K562 (cell line): ENCODE measurements around the gene PACS2. TPM values are rescaled to one million over a fixed set of nuclear protein-coding genes. Genes with fewer than 3 reads are reported as not detected.

Experiments used
- ATAC-seq: fragments of 200-7000 bp; cut with Tn5 transposase; 3 replicates; pipeline ENCODE4 v1.9.1; 2020; ENCODE audit warnings: moderate library complexity
- BruUV-seq: library from RNA; stranded (reverse); fragments of 400-500 nt; replicated peaks from 2 replicates; lab custom pipeline; 2021; lab: Mats Ljungman, UMichigan
- CTCF ChIA-PET: fragments of 300-600 bp; formaldehyde crosslinking; extraction: SDS; loops from one replicate; lab custom pipeline; 2021; ENCODE audit warnings: low intra/inter-chr PET ratio; lab: Yijun Ruan, JAX
- POLR2A ChIA-PET: fragments of 300-600, 350-650 bp; sonication (Branson Sonifier 250); formaldehyde crosslinking; extraction: SDS; loops from one replicate; lab custom pipeline; 2021; ENCODE audit warnings: antibody characterized with exemption, inconsistent platforms; lab: Yijun Ruan, JAX
- DNase-seq, 4 experiments: peaks; one replicate each; pipeline versions ENCODE4 v3.0.0 to v3.0.0-alpha.2; 2011 to 2018; ENCODE audit warnings: low spot score in 3 of 4, mixed read lengths in 3 of 4; ENCODE audit errors: extremely low read depth in 1 of 4
- FAIRE-seq: peaks from 2 replicates; lab custom pipeline; 2011; peaks lifted over from hg19 to GRCh38; lab: Jason Lieb, UNC
- H2AFZ ChIP-seq: 2 replicates; pipeline ENCODE4 v1.6.0; 2011; ENCODE audit warnings: low read depth, low read length, control low read depth, inconsistent platforms
- H3K27ac ChIP-seq: fragments of 200-600 bp; 3 replicates; pipeline ENCODE4 v1.8.0; 2011; ENCODE audit warnings: low read depth, mild to moderate bottlenecking, control low read depth, inconsistent platforms, low read length, moderate library complexity, mixed read lengths; ENCODE audit errors: extremely low read depth
- H3K27me3 ChIP-seq, 2 experiments: fragments of 300-600 bp in 1 of 2; 2 replicates in 1 of 2; 3 replicates in 1 of 2; pipeline versions ENCODE4 v1.6.0 to v1.8.0; 2011; ENCODE audit warnings: inconsistent platforms in 2 of 2, low read length in 2 of 2, mild to moderate bottlenecking in 1 of 2, mixed read lengths in 1 of 2, moderate library complexity in 1 of 2; ENCODE audit not compliant: control insufficient read depth in 2 of 2, insufficient read depth in 2 of 2
- H3K36me3 ChIP-seq: fragments of 300-600 bp; 3 replicates; pipeline ENCODE4 v1.8.0; 2011; ENCODE audit warnings: mild to moderate bottlenecking, low read length, inconsistent platforms; ENCODE audit not compliant: control insufficient read depth, insufficient read depth
- H3K4me1 ChIP-seq, 2 experiments: fragments of 200-600 bp in 1 of 2; replicated peaks in 1 of 2; 2 replicates in 1 of 2; 3 replicates in 1 of 2; pipeline versions ENCODE4 v1.5.1 to v1.8.0; 2011; ENCODE audit warnings: inconsistent platforms in 2 of 2, low read length in 2 of 2, mild to moderate bottlenecking in 1 of 2, mixed read lengths in 1 of 2, moderate library complexity in 1 of 2; ENCODE audit not compliant: control insufficient read depth in 2 of 2, insufficient read depth in 2 of 2
- H3K4me2 ChIP-seq: 2 replicates; pipeline ENCODE4 v1.6.1; 2011; ENCODE audit warnings: low read length, control low read depth, inconsistent platforms, mixed read lengths; ENCODE audit not compliant: insufficient read depth
- H3K4me3 ChIP-seq: fragments of 200-600 bp; sonication (generic), shearing (Covaris generic); 2 replicates; pipeline ENCODE4 v1.5.1; 2016; ENCODE audit warnings: control low read depth, inconsistent platforms
- H3K79me2 ChIP-seq: fragments of 200-600 bp; 3 replicates; pipeline ENCODE4 v1.8.0; 2011; ENCODE audit warnings: low read length, inconsistent platforms; ENCODE audit not compliant: control insufficient read depth, insufficient read depth
- H3K9ac ChIP-seq, 2 experiments: 2 replicates each; pipeline versions ENCODE4 v1.6.0 to v1.6.1; 2011; ENCODE audit warnings: low read depth in 2 of 2, low read length in 2 of 2, control low read depth in 1 of 2, inconsistent platforms in 1 of 2, mild to moderate bottlenecking in 1 of 2, mixed read lengths in 1 of 2; ENCODE audit not compliant: insufficient read depth in 1 of 2
- H3K9me1 ChIP-seq: one replicate; pipeline ENCODE4 v1.6.0; 2011; ENCODE audit warnings: inconsistent platforms, mild to moderate bottlenecking, low read length, moderate library complexity; ENCODE audit not compliant: control insufficient read depth, insufficient read depth
- H3K9me3 ChIP-seq: replicated peaks from 2 replicates; pipeline ENCODE4 v1.5.1; 2011; ENCODE audit warnings: low read depth, low read length, inconsistent platforms; ENCODE audit not compliant: control insufficient read depth, insufficient read depth
- H4K20me1 ChIP-seq: replicated peaks from 2 replicates; pipeline ENCODE4 v1.6.1; 2011; ENCODE audit warnings: low read length, inconsistent platforms, mixed read lengths; ENCODE audit not compliant: control insufficient read depth, insufficient read depth
- CREBBP ChIP-seq: IDR thresholded peaks from one replicate; pipeline ENCODE4 v1.6.1; 2012; ENCODE audit warnings: low read depth, mild to moderate bottlenecking, control low read depth, inconsistent platforms, low read length
- ETV1 ChIP-seq: fragments of 450-650 bp; conservative IDR thresholded peaks from 2 replicates; pipeline ENCODE4 v1.6.1; 2016; ENCODE audit warnings: missing genetic modification characterization, control low read depth, low read depth, missing compliant biosample characterization
- POLR2G ChIP-seq: fragments of 200-400 bp; formaldehyde crosslinking; IDR thresholded peaks from 2 replicates; pipeline ENCODE4 v1.6.1; 2017; ENCODE audit warnings: low read depth, mild to moderate bottlenecking, antibody characterized with exemption, low read length, moderate library complexity
- PREB ChIP-seq: sonication (generic); formaldehyde crosslinking; IDR thresholded peaks from 2 replicates; pipeline ENCODE4 v1.8.1; 2023; ENCODE audit warnings: mild to moderate bottlenecking, missing genetic modification reagents
- RCOR1 ChIP-seq, 2 experiments: IDR thresholded peaks; 2 replicates each; pipeline ENCODE4 v1.6.1; 2012; ENCODE audit warnings: low read depth in 2 of 2, low read length in 2 of 2, borderline replicate concordance in 1 of 2, improper control_type of control experiment in 1 of 2
- SETDB1 ChIP-seq: IDR thresholded peaks from one replicate; pipeline ENCODE4 v1.6.1; 2012; ENCODE audit warnings: low read length, control low read depth, inconsistent platforms
- SMARCE1 ChIP-seq: fragments of 450-650 bp; IDR thresholded peaks from 2 replicates; pipeline ENCODE4 v1.7.1; 2016; ENCODE audit warnings: mild to moderate bottlenecking
- STAT6 ChIP-seq: sonication (generic); formaldehyde crosslinking; IDR thresholded peaks from 2 replicates; pipeline ENCODE4 v1.8.1; 2023; ENCODE audit warnings: mild to moderate bottlenecking, missing genetic modification reagents
- TAF1 ChIP-seq: IDR thresholded peaks from 2 replicates; pipeline ENCODE4 v1.6.1; 2011; ENCODE audit warnings: mild to moderate bottlenecking, low read length, moderate library complexity; ENCODE audit not compliant: insufficient read depth, control insufficient read depth, severe bottlenecking; ENCODE audit errors: extremely low read depth
- ZNF57 ChIP-seq: fragments of 450-650 bp; formaldehyde crosslinking; IDR thresholded peaks from 2 replicates; pipeline ENCODE4 v1.4.0; 2020; ENCODE audit warnings: mild to moderate bottlenecking, moderate library complexity
- ZNF644 ChIP-seq: fragments of 200-800 bp; sonication (Bioruptor generic); IDR thresholded peaks from 2 replicates; pipeline ENCODE4 v1.6.1; 2016; ENCODE audit warnings: low read depth, missing genetic modification characterization, missing compliant biosample characterization
- WGBS: fragments of 100-300 bp; shearing (Covaris generic); methylation state at CpG from one replicate; pipeline ENCODE4 v1.1.6; 2016; ENCODE audit warnings: low coverage, mixed read lengths; ENCODE audit not compliant: insufficient coverage; ENCODE audit errors: missing lambda C conversion rate; 5-methylcytosine and 5-hydroxymethylcytosine counted together
- in situ Hi-C: fragments of 300-500 bp; cut with MboI; formaldehyde crosslinking; loops from 4 replicates; pipeline ENCODE4 v1.15.0; 2018; ENCODE audit warnings: inconsistent platforms, mixed read lengths
- intact Hi-C: fragments of 100-400 bp; cut with micrococcal nuclease; formaldehyde crosslinking; loops from 2 replicates; pipeline ENCODE4 v1.14.2; 2022
- polyA plus RNA-seq, 8 experiments: library from polyadenylated mRNA; depleted of rRNA in 4 of 8; stranded (reverse) in 5 of 8; unstranded in 3 of 8; fragments of >200 nt; fragmentation: Nextera tagmentation in 2 of 8; fragmentation: Illumina TruSeq in 1 of 8; extraction: Ambion mirVana in 2 of 8; extraction: Trizol in 1 of 8; gene quantifications; 2 replicates each; pipeline versions ENCODE4 v1.2.1 to v1.2.3, GENCODE V29; 2011 to 2014; ENCODE audit warnings: inconsistent platforms in 1 of 8, missing spikeins in 1 of 8
- total RNA-seq, 7 experiments: library from RNA; depleted of rRNA in 6 of 7; stranded (reverse); fragments of >200 nt in 6 of 7; fragmentation: Illumina TruSeq in 2 of 7; extraction: Trizol in 2 of 7; gene quantifications; 2 replicates each; pipeline versions ENCODE4 v1.2.1 to v1.2.3, GENCODE V29; 2011 to 2021; ENCODE audit warnings: low replicate concordance in 1 of 7

The PACS2 gene
- total and polyA plus RNA-seq, 9 of the 15 experiments (the other 6 are each of a cell fraction or from before 2014, with no cell fraction given), result 0.11 to 20.8 (median 9.9) TPM

- Histone ChIP-seq H3K4me3 (no peak overlapping the region), H3K79me2 (peaks cover 87% of the 10 kb centered on the region), H3K36me3 (peaks cover 66% of the 10 kb centered on the region), H2AFZ (no peak overlapping the region), H3K27ac (no peak overlapping the region), H3K9ac (no peak overlapping the region), H4K20me1 (no peaks in the 10 kb centered on the region), H3K4me2 (no peak overlapping the region), H3K9me1 (peaks cover 6% of the 10 kb centered on the region), H3K4me1 (peaks cover 0 to 39% of the 10 kb centered on the region in 2 experiments; a peak in 2 of 5 replicates), H3K9me3 (no peaks in the 10 kb centered on the region; the same call in 1 of the 2 replicates), H3K27me3 (no peaks in the 10 kb centered on the region)
- POLR2A ChIA-PET, result no interaction called here
- TF ChIP-seq POLR2G, result 0 out of 2 replicates have a peak, but pooled peaks have one; percentile 1
- no peak for TF ChIP-seq SETDB1
- intact Hi-C loops, result no loop called here
- no peak for ATAC-seq
- no peak for DNase-seq
- no TSS peak for BruUV-seq
- in situ Hi-C loops, result no loop called here
- 100% methylated on average over 10 of the region's 21 CpGs for WGBS
- CTCF ChIA-PET, result interaction anchor here (0.5 kb wide), 1 partner anchor 201 kb away, joined by 3 read pairs; no protein-coding TSS in a partner anchor
- no peak for FAIRE-seq
Observed at GRCh38 chr14:105426416-105427130, 112.0 kb downstream of the PACS2 start.

- in situ Hi-C loops, result no loop called here
- Histone ChIP-seq H4K20me1 (no peaks in the 10 kb centered on the region), H3K79me2 (peaks cover 80% of the 10 kb centered on the region), H3K36me3 (peaks cover 60% of the 10 kb centered on the region), H3K4me2 (no peak overlapping the region), H3K9me3 (no peaks in the 10 kb centered on the region; the same call in 1 of the 2 replicates), H3K27me3 (no peaks in the 10 kb centered on the region), H3K9me1 (peaks cover 3% of the 10 kb centered on the region), H3K27ac (no peak overlapping the region), H3K9ac (no peak overlapping the region), H2AFZ (no peak overlapping the region), H3K4me1 (peaks cover 0 to 31% of the 10 kb centered on the region in 2 experiments; a peak in 2 of 5 replicates), H3K4me3 (no peak overlapping the region)
- ChIA-PET CTCF (no interaction called here), POLR2A (interaction anchor here (0.6 kb wide), 1 partner anchor 21 kb away, joined by 3 read pairs; no protein-coding TSS in a partner anchor)
- DNase-seq (no peak), FAIRE-seq (no peak), ATAC-seq (no peak)
- 93% methylated on average over 9 of the region's 10 CpGs for WGBS
- intact Hi-C loops, result no loop called here
- no TSS peak for BruUV-seq
- TF ChIP-seq CREBBP (no peak), SMARCE1 (no peak), ETV1 (tag) (no peak), STAT6 (CRISPR knock-in tag) (no peak), ZNF57 (CRISPR knock-in tag) (no peak), TAF1 (no peak), PREB (no peak), ZNF644 (tag) (no peak), RCOR1 (IDR thresholded peaks at IDR 0.05; ENCODE audit: borderline replicate concordance in 1 of 2, low read depth in 2 of 2, low read length in 2 of 2) (no peak)
Observed at GRCh38 chr14:105427412-105427811, 112.9 kb downstream of the PACS2 start.
